Measurements from ENCODE around the gene RAD9A.
A peak's percentile ranks its signal among the peaks of the same experiment; 100 is the strongest.

The RAD9A gene

DNA sequence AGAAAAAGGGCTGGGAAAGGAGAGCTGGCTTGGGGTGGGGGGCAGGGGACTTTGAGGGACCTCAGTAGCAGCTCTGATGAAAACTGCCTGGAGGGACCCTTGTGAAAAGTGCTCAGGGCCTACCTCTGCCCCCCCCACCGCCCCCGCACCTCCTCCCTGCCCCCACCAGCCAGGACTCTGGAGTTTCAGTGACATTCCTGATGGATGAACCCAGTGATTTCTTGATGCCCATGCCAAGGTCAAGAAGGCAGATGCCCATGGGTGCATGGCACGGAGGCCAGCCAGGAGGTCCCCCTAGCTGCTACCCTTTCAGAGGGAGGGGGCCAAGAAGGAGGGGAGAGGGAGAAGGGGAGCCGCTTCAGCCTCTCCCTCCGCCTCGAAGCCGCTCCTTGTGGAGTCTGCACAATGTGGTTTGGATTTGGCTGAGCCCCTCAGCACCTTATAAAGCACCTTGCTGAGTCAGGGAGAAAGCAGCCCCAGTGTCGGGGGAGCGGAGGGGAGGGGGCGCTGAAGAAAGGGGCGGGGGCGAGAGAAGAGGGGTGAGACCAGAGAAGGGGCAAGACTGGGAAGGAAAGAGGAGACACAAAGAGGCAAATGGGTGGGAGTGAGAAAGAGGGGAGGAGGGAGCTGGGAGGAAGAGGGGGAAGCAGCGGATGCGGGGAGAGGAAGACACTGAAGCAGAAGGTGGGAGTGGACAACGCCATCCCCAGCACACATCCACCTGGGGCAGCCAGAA, 16.3 kb upstream of the RAD9A start:
- DNase-seq, result no peak

DNA sequence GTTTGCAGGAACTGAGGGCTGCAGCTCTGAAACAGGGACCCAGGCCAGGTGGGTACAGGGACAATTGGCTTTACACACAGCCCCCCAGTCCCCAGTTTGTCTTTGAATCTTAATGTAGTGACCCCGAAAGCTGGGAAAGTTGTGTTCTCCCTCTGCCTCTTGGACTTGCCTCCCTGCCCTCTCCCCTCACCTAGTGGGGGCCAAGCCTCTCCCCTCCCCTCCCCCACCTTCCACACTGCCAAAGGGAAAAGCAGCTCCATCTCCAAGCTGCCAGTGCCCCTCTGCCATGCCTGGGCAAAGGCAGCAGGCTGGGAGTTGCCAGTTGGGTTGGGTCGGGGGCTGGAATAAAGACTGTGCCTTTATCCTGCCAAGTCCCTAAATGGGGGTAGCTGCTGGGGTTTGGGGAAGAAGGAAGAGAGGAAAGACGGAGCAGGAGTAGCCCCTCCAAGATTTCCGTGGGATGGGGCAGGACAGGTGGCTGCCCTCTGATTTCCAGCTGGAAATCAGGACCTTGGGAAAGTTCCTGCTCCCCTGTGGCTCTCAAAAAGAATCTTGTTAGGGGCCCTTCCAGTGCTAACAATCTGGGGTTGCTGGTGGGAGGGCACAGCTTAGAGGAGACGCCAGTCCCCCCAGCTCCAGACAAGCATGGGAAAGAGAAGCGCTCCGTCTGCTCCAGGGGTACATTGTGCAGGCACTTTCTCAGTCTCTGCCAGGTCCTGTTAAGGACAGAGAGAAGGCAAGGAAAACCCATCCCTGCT, 15.5 kb upstream of the RAD9A start:
- no peak for DNase-seq

DNA sequence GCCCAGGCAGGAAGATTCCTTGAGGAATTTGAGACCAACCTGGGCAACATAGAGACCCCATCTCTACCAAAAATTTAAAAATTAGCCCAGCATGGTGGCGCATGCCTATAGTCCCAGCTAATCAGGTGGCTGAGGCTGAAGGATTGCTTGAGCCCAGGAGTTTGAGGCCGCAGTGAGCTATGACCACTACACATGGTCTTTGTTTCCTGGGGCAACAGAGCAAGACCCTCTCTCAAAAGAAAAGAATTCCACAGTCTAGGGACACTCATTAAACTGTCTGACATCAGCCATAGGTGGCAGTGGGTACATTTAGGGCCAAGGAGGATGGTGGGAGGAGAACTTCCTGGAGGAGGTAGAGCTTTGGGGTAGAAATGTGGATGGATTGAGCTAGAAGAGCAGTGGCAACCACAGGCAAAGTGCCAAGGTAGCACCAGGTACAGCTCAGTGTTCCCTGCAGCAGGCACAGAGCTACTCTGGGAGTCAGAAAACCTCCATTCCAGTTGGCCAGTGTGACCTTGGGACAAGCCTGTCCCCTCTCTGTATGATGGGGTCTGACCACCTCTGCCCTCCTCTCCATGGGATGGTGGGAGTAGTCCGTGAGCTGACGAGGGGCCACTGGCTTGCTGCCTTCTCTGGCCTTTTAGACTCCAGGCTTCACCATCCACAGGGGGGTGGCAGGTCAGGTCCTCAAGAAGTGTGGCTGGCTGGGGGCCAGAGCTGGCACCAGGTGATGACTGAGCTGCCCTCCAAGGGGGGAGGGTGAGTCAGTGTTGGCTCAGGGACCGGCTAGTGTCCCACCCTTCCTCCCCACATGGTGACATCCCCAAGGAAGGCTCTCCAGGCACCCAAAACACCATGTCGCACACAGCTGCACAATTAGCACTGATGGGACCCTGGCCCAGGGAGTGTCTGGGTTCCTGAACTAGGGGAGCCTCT, 14.6 kb upstream of the RAD9A start:
- no peak for DNase-seq

DNA sequence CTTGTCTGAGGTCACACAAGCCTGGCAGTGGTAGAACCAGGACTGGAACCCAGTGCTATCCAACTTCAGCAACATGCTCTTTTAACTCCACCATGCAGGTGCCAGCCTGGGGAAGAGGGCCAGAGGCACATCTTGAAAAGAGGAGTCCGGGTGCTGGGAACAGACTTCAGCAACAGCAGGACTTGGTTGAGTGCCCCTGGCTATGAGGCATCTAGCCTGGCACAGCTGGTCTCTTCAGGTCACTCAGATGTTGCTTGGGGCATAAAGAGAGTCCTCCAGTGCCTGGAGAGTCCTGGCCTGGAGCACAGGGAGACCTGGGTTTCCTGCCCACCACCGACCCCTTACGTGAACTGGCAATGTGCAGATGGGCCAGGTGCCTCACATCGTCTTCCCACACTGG, 13.2 kb upstream of the RAD9A start:
- no peak for DNase-seq

DNA sequence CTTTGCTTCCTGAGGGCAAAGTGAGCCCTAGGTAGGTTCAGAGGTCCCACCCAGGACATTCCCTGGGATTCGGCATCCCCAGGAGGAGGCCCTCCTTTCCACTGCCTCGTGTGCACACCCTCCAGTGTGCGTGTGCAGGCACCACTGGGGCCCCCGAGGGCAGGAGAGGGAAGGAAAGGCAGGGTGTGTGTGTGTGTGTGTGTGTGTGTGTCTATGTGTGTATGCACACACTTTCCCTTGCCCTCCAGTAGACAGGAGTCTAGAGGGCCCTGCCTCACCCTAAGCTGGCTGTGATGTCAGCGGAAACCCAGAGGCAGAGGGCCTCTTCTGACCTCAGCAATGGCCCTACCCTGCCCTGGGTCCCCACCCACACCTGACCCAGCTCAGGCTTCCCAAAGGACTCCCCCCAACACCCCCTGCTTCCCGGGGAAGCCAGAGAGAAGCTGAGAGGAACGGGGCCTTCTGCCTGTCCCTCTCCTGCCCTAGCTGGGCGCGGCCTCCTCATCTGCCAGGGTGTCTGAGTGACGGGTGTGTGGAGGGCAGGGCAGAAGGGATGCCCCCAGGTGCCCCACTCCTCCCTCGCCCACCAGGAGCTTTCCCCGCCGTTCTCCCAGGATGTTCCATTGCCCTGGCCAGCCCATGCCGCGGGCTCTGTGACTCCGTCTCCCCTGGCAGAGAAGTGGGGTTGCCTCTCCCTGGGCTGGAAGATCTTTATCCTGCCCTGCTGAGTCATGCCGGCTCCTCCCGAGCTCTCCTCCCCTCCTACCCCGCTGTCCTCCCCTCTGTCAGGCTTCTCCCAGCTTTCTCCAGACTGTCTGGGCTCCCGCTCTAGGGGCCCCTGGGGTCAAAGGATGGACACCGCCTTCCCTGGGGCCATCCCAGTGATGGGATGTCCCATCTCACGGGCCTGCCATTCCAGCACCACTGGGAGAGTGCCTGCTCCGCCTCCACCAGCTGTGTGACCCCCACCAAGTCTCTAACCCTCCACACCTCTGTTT, 12.4 kb upstream of the RAD9A start:
- no peak for DNase-seq

DNA sequence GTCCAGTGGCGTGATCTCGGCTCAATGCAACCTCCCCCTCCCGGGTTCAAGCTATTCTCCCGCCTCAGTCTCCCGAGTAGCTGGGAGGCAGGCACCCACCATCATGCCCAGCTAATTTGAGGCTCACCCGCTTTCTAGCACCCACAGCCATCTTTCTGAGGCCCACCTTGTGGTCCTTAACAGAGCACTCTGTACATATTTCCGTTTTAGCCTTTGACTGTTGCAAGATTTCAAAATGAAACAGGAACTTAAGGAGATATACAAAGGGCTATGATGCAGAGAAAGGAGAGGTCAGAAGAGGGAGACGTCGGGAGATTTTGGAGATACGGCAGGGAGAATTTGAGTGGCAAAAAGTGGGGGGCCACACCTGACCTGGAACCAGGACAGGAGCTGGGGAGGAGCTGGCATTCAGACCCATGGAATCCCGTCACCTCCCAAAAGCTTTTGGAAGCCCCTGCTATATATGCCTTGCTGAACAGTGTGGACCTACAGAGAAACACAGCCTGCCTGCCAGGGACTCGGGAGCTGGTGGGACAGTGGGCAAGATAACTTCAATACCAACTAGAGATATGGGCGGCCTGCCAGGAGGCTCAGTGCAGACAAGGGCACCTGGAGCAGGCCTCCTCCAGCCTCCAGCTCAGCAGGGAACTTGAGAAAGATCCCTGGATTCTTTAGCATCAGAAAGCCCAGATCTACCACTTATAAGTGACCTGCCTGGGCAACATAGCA, 10.4 kb upstream of the RAD9A start:
- DNase-seq, result no peak

DNA sequence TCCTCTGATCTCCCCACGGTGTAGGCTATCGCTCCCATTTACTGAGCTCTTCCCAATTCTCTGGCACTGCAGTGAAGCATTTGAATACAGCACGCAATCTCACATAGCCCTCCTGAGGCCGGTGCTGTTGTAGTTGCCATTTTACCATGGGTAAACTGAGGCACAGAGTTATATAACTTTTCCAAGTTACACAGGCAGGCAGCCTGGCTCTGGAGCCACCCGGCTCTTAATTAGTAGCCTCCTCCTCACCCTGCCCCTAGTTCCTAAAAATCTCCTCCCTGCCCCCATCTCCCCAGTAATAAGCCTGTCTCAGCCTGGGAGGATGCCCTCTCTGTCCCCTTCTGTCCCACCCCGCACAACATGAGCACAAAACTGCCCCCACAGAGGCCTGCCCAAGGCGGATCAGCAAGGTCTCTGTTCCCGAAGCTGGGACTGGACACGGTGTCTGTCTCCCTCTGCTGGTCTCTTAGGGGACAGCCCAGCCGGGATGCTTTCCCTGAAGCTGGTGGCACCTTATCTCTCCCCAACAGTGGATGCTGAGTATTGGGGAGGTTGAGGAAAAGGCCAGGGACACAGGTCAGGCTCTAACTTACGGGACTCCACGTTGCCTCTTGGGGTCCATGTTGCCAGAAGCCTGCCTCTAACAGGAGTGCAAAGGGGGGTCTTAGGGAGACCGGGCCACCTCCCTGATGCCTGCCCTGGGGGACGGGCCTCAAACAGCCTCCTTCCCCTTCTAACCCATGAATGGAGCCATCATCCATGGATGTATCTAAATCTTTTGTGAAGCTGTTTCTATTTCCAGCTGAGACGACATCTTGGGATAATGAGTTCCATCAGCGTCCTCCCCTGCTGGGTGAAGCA, 9.3 kb upstream of the RAD9A start:
- DNase-seq, result peak; percentile 87

DNA sequence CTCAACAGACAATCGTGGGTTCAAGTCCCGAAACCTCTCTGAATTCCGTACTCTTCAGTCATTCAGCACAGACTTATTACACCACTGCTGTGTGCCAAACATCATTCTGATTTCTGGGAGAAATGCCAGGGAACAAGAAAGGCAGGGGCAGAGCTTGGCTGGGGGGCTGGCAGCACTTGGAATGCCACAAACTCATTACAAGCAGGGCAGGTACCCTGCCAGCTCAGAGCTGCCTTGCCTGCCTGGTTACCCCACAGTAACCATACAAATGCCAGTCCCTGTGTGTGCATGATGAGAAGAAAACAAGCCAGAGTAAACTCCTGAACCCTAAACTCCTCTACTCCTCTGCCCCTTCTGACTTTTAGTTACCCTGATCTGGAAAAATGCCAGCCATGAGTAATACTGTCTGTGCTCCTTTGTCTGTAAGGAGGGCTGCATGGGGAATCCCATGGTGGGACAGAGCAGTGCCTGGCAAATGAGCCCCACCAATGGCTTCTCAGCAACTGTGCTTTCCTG, 6.9 kb upstream of the RAD9A start:
- DNase-seq, result no peak

DNA sequence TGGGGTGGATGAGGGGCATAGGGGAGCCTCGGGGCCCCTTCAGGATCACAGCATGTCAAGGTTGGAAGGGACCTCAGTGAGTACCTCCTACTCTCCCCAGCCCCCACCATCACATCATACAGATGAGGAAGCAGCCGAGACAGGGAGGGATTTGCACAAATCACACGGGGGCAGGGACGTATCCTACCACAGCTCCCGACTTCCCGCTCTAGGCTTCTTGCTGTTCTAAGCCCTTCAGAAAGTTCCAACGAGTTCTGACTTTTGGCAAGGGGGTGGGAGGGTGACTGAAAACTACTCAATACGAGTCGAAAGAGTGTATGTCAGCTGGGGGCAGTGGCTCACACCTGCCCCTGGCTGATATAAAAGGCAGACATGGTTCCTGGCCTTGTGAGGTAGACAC, 4.7 kb upstream of the RAD9A start:
- DNase-seq, result no peak

DNA sequence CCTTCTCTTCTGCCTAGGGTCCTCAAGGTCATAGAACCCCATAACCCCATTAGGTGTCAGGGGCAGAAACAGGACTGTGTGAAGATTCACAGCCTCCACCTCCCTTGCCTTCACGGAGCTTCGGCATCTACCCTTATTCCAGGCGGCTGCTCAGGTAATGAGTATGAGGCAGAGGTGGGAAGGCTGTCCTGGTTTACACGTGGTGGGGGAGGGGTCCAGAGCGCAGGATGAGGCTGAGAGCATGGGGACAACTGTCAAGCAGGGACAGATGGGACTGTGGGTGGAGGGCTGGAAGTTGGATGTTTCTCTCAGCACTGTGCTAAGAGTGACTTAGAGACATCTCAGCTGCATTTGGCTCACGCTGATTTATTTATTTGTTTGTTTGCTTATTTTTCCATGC, 4.3 kb upstream of the RAD9A start:
- DNase-seq, result no peak

DNA sequence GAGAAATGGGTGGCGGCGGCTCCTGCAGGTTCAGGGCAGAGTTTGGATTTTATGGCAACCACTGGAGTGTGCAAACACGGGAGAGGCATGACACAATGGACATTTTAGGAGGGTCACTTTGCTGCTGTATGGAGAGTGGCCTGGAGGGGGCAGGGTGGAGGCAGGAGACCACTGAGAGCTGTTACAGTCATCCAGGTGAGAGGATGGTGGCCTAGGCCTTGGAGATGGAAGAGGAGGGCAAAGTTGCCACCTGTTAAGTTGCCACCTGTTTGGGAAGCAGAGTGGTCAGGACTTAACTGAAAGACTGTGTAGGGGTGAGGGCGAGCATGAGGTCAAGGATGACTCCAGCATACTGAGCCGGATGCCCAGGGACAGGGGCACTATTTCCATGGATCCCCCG, 2.3 kb upstream of the RAD9A start:
- peak; percentile 71 for DNase-seq

DNA sequence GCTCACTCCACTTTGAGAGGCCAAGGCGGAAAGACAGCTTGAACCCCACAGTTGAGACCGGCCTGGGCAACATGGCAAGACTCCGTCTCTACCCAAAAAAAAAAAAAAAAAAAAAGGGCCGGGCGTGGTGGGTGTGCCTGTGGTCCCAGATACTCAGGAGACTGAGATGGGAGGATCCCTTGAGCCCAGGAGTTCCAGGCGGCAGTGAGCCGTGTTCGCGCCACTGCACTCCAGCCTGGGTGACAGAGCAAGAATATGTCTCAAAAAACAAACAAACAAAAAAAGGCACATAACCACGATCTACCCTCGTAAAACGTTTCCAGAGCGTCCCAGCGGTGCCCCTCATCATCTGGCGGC, 861 bp upstream of the RAD9A start:
- DNase-seq, result no peak

DNA sequence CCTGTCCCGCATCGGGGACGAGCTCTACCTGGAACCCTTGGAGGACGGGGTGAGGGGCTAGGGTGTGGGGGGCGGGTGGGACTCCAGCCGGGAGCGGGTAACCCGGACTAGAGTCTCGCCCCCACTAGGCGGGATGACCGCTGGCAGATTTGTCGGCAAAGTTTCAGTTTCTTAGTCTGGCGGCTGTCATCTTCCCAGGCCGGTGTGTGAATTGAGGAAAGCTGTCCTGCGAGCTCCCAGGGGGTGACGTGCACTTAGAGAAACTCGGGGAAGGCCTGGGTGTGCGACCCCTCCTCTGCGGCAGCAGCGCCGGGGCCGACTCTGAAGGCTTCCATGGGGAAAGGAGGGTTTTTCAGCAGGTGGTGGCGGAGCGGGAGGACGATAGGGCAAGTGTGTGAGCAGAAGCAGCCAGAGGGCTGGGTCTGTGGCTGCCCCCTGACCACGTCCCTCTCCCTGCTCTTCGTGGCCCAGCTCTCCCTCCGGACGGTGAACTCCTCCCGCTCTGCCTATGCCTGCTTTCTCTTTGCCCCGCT, 463 bp downstream of the RAD9A start:
- no peak for DNase-seq

DNA sequence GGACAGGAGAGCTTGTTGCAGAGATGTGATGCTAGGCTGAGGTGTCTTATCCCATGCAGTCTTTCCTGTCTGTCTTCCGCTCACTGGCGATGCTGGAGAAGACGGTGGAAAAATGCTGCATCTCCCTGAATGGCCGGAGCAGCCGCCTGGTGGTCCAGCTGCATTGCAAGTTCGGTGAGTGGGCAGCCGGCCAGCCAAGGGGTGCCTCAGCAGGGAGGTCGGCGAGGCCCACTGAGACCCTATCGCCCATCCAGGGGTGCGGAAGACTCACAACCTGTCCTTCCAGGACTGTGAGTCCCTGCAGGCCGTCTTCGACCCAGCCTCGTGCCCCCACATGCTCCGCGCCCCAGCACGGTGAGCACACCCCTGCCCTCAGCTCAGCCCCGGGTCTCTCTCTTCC, 1.7 kb downstream of the RAD9A start:
- no peak for DNase-seq

DNA sequence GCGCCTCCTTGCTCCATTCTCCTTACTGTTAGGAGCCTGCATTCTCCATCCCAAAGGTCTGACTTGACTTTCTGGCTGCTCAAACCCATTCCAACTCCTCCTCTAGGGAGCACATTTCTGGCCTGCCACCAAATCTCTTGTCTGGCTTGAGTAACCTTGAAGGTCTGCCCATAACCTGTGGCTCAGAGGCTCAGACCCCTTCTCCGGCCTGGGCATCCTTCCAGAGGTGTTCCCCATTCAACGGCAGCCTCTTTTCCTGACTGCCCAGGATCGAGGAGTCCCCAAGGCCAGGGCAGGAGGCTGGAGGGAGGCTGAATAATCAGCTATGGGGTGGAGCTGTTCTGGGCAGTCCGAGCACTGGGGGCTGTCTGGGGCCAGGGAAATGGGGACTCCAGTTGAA, 2.2 kb downstream of the RAD9A start:
- no peak for DNase-seq

DNA sequence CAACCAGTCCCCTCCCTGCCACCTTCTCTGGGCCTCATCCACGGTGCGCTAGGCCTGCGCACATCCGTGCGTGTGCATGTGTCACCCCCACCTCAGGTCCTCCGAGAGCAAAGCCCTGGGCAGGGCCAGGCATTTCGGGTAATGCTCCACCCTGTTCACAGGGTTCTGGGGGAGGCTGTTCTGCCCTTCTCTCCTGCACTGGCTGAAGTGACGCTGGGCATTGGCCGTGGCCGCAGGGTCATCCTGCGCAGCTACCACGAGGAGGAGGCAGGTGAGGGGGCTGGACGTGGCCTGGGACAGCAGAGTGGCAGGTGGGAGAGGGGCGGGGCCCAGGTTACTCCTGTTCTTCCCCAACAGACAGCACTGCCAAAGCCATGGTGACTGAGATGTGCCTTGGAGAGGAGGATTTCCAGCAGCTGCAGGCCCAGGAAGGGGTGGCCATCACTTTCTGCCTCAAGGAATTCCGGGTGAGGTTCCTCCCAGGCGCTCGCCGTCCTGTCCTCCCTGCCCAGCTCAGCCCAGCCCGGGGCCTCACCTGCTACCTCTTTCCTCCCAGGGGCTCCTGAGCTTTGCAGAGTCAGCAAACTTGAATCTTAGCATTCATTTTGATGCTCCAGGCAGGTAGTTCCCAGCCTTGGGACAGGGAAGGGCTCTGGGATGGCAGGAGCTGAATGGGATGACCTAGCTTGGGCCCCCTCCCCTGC, 3.9 kb downstream of the RAD9A start:
- DNase-seq, result no peak

DNA sequence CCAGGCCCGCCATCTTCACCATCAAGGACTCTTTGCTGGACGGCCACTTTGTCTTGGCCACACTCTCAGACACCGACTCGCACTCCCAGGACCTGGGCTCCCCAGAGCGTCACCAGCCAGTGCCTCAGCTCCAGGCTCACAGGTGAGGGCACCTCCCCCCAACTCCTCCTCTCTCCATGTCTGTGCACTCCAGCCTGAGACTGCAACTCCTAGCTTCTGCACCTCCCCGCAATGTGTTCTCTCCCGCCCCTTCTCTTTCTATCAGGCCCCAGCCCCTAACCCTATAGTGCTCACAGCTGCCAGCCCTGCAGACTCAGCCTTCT, 4.4 kb downstream of the RAD9A start:
- no peak for DNase-seq

DNA sequence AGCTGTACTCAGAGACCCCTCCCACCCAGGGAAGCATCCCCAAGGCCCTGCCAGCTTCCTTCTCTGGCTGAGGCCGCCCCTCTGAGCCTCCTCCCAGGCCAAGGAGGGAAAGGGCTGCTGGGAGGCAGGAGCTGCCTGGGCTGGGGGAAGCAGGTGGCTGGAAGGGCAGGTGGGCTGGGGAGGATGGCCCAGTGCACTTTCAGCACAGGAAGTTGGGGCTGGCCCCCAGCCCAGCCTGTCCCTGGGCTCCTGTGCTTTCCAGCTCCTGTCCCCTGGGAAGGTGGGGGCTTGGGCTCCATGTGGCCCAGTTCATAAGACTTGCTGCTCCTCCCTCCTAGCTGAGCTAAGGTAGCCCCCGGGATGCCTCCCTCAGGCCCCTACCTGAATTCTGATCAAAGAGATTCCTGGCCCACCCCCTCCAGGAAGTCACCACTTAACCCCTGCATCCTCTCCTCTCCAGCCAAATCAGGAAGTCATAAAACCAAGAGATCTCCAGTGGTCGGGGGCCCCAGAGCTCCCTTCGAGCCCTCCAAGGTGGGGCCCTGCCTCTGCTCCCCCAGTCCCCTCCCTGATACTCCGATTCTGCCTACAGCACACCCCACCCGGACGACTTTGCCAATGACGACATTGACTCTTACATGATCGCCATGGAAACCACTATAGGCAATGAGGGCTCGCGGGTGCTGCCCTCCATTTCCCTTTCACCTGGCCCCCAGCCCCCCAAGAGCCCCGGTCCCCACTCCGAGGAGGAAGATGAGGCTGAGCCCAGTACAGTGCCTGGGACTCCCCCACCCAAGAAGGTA, 5.0 kb downstream of the RAD9A start:
- no peak for DNase-seq

DNA sequence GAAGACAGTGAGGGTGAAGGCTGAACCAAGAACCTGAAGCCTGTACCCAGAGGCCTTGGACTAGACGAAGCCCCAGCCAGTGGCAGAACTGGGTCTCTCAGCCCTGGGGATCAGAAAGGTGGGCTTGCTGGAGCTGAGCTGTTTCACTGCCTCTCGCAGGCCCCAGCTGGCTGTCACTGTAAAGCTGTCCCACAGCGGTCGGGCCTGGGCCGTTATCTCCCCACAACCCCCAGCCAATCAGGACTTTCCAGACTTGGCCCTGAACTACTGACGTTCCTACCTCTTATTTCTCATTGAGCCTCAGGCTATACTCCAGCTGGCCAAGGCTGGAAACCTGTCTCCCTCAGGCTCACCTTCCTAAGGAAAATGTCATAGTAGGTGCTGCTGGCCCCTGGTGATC, 5.8 kb downstream of the RAD9A start:
- no peak for DNase-seq

All from stimulated activated CD4-positive, alpha-beta T cell treated with anti-CD3 and anti-CD28 coated beads, Interleukin-15, amount 100 ng/mL, for 24 hours (primary cell).